GM12878 (cell line): Measurements from ENCODE around the gene THOC6. TPM values are rescaled to one million over a fixed set of nuclear protein-coding genes. Genes with fewer than 3 reads are reported as not detected.
A peak's percentile ranks its signal among the peaks of the same experiment; 100 is the strongest.

Experiments used
- BHLHE40 ChIP-seq, 2 experiments: fragments of 450-650 bp in 1 of 2; IDR thresholded peaks; 2 replicates each; pipeline ENCODE4 v1.6.1; 2011 to 2017; ENCODE audit warnings: low read depth in 2 of 2, borderline replicate concordance in 1 of 2, improper control_type of control experiment in 1 of 2, low read length in 1 of 2, mild to moderate bottlenecking in 1 of 2
- CREB1 ChIP-seq: IDR thresholded peaks from 2 replicates; pipeline ENCODE4 v1.6.1; 2012; ENCODE audit warnings: low read depth, mild to moderate bottlenecking, inconsistent platforms
- CREM ChIP-seq: IDR thresholded peaks from 2 replicates; pipeline ENCODE4 v1.6.1; 2014; ENCODE audit warnings: antibody characterized with exemption, low read depth
- DPF2 ChIP-seq: fragments of 450-650 bp; IDR thresholded peaks from 2 replicates; pipeline ENCODE4 v1.6.1; 2017; ENCODE audit warnings: mild to moderate bottlenecking
- EP300 ChIP-seq, 2 experiments: fragments of 150-350 bp in 1 of 2; IDR thresholded peaks; 2 replicates each; pipeline ENCODE4 v1.6.1; 2011 to 2012; ENCODE audit warnings: low read depth in 2 of 2, low read length in 2 of 2, borderline replicate concordance in 1 of 2, improper control_type of control experiment in 1 of 2, inconsistent platforms in 1 of 2; ENCODE audit not compliant: control insufficient read depth in 1 of 2
- ESRRA ChIP-seq: IDR thresholded peaks from 2 replicates; pipeline ENCODE4 v1.6.1; 2012; ENCODE audit warnings: mild to moderate bottlenecking, low read length, improper control_type of control experiment
- ETV6 ChIP-seq, 2 experiments: fragments of 450-650 bp in 1 of 2; IDR thresholded peaks in 1 of 2; conservative IDR thresholded peaks in 1 of 2; 2 replicates each; pipeline ENCODE4 v1.6.1; 2014; ENCODE audit warnings: antibody characterized with exemption in 1 of 2, borderline replicate concordance in 1 of 2, low read depth in 1 of 2, mild to moderate bottlenecking in 1 of 2, moderate library complexity in 1 of 2
- FOXK2 ChIP-seq: fragments of 450-650 bp; IDR thresholded peaks from 2 replicates; pipeline ENCODE4 v1.6.1; 2017; ENCODE audit warnings: mild to moderate bottlenecking, moderate library complexity
- GABPA ChIP-seq: IDR thresholded peaks from 2 replicates; pipeline ENCODE4 v1.6.1; 2014; ENCODE audit warnings: antibody characterized with exemption, low read depth, mild to moderate bottlenecking, inconsistent platforms
- HDAC2 ChIP-seq: fragments of 200-600 bp; sonication (generic); IDR thresholded peaks from 2 replicates; pipeline ENCODE4 v1.6.1; 2017
- IRF4 ChIP-seq: IDR thresholded peaks from 2 replicates; pipeline ENCODE4 v1.6.1; 2011; ENCODE audit warnings: low read depth, low read length
- KDM1A ChIP-seq: fragments of 200-600 bp; sonication (generic); IDR thresholded peaks from 2 replicates; pipeline ENCODE4 v1.6.1; 2016; ENCODE audit warnings: borderline replicate concordance
- MEF2A ChIP-seq: IDR thresholded peaks from 2 replicates; pipeline ENCODE4 v1.6.1; 2011; ENCODE audit warnings: low read depth, mild to moderate bottlenecking, low read length, moderate library complexity; ENCODE audit not compliant: insufficient read depth
- NFIC ChIP-seq: IDR thresholded peaks from 2 replicates; pipeline ENCODE4 v1.6.1; 2012; ENCODE audit warnings: low read depth, mild to moderate bottlenecking, inconsistent platforms, low read length, moderate library complexity
- RUNX3 ChIP-seq: IDR thresholded peaks from 2 replicates; pipeline ENCODE4 v1.6.1; 2012; ENCODE audit warnings: low read length, inconsistent platforms
- SPI1 ChIP-seq: IDR thresholded peaks from 2 replicates; pipeline ENCODE4 v1.6.1; 2011; ENCODE audit warnings: low read depth, mild to moderate bottlenecking, low read length, moderate library complexity, borderline replicate concordance; ENCODE audit not compliant: insufficient read depth
- SREBF2 ChIP-seq: IDR thresholded peaks from 2 replicates; pipeline ENCODE4 v1.6.1; 2012; ENCODE audit warnings: mild to moderate bottlenecking, low read length
- TAF1 ChIP-seq: IDR thresholded peaks from 2 replicates; pipeline ENCODE4 v1.6.1; 2011; ENCODE audit warnings: mild to moderate bottlenecking, low read depth, low read length, borderline replicate concordance
- ZBED1 ChIP-seq: IDR thresholded peaks from 2 replicates; pipeline ENCODE4 v1.6.1; 2016; ENCODE audit warnings: borderline replicate concordance
- ZNF207 ChIP-seq: fragments of 450-650 bp; IDR thresholded peaks from 2 replicates; pipeline ENCODE4 v1.6.1; 2014; ENCODE audit warnings: antibody characterized with exemption, mild to moderate bottlenecking, borderline replicate concordance
- polyA plus RNA-seq, 11 experiments: library from polyadenylated mRNA; depleted of rRNA in 4 of 11; unstranded in 6 of 11; stranded (reverse) in 5 of 11; fragments of >200 nt; fragmentation: Nextera tagmentation in 4 of 11; fragmentation: Illumina TruSeq in 1 of 11; extraction: Ambion mirVana in 4 of 11; extraction: Trizol in 1 of 11; gene quantifications; 1 replicate in 1 of 11; 2 replicates in 10 of 11; pipeline versions ENCODE4 v1.2.1 to v1.2.3, GENCODE V29; 2011 to 2016; ENCODE audit warnings: inconsistent platforms in 2 of 11, missing spikeins in 2 of 11, low read depth in 1 of 11
- total RNA-seq, 4 experiments: library from RNA; depleted of rRNA in 3 of 4; stranded (reverse); fragments of >200 nt in 3 of 4; fragmentation: Illumina TruSeq in 1 of 4; extraction: Trizol in 1 of 4; gene quantifications; 2 replicates each; pipeline versions ENCODE4 v1.2.1 to v1.2.3, GENCODE V29; 2013 to 2021
- TF ChIP-seq, protein P1 (sequence below): IDR thresholded peaks from 2 replicates; pipeline ENCODE4 v1.6.1; 2012; ENCODE audit warnings: low read depth, low read length, improper control_type of control experiment
- TF ChIP-seq, protein P2 (sequence below): fragments of 150-350 bp; IDR thresholded peaks from 2 replicates; pipeline ENCODE4 v1.6.1; 2016; ENCODE audit warnings: low read depth, low read length
- TF ChIP-seq, protein P3 (sequence below): IDR thresholded peaks from 2 replicates; pipeline ENCODE4 v1.6.1; 2011; ENCODE audit warnings: mild to moderate bottlenecking, low read depth, low read length, moderate library complexity; ENCODE audit not compliant: insufficient replicate concordance
- TF ChIP-seq, protein P4 (sequence below): fragments of 450-650 bp; conservative IDR thresholded peaks from 2 replicates; pipeline ENCODE4 v1.6.1; 2017; ENCODE audit warnings: mild to moderate bottlenecking, moderate library complexity

The THOC6 gene
- total and polyA plus RNA-seq, 10 of the 15 experiments (the other 5 are each of a cell fraction or from before 2014, with no cell fraction given): 1.0 to 54.4 (median 27.9) TPM

DNA sequence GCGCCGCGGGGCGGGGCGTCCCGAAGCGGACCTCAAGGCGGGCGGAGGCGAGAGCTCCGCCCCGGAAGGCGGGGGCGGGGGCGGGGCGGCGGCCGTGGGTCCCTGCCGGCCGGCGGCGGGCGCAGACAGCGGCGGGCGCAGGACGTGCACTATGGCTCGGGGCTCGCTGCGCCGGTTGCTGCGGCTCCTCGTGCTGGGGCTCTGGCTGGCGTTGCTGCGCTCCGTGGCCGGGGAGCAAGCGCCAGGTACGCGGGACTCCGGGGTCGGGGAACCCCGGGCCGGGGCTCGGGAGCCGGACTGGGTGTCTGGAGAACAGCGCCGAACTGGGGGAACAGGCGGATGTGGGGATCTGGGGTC lies 3.6 kb upstream of the THOC6 start, which contains the start of gene TNFRSF12A (continued):
- TF ChIP-seq, protein P1, sequence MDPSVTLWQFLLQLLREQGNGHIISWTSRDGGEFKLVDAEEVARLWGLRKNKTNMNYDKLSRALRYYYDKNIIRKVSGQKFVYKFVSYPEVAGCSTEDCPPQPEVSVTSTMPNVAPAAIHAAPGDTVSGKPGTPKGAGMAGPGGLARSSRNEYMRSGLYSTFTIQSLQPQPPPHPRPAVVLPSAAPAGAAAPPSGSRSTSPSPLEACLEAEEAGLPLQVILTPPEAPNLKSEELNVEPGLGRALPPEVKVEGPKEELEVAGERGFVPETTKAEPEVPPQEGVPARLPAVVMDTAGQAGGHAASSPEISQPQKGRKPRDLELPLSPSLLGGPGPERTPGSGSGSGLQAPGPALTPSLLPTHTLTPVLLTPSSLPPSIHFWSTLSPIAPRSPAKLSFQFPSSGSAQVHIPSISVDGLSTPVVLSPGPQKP: 0 out of 2 replicates have a peak, but pooled peaks have one; percentile 20
- TF ChIP-seq EP300 (IDR thresholded peaks at IDR 0.05; ENCODE audit: borderline replicate concordance in 1 of 2, control insufficient read depth in 1 of 2, low read depth in 2 of 2, low read length in 2 of 2): no peak
- TF ChIP-seq CREM: no peak
- no peak for TF ChIP-seq ESRRA
- no peak for TF ChIP-seq SREBF2
- TF ChIP-seq CREB1: 0 out of 2 replicates have a peak, but pooled peaks have one; percentile 11
- no peak for TF ChIP-seq FOXK2
- TF ChIP-seq ETV6 (conservative IDR thresholded peaks at IDR 0.05 in 1 of 2, IDR thresholded peaks at IDR 0.05 in 1 of 2; ENCODE audit: borderline replicate concordance in 1 of 2, low read depth in 1 of 2): no peak
- TF ChIP-seq, protein P2, sequence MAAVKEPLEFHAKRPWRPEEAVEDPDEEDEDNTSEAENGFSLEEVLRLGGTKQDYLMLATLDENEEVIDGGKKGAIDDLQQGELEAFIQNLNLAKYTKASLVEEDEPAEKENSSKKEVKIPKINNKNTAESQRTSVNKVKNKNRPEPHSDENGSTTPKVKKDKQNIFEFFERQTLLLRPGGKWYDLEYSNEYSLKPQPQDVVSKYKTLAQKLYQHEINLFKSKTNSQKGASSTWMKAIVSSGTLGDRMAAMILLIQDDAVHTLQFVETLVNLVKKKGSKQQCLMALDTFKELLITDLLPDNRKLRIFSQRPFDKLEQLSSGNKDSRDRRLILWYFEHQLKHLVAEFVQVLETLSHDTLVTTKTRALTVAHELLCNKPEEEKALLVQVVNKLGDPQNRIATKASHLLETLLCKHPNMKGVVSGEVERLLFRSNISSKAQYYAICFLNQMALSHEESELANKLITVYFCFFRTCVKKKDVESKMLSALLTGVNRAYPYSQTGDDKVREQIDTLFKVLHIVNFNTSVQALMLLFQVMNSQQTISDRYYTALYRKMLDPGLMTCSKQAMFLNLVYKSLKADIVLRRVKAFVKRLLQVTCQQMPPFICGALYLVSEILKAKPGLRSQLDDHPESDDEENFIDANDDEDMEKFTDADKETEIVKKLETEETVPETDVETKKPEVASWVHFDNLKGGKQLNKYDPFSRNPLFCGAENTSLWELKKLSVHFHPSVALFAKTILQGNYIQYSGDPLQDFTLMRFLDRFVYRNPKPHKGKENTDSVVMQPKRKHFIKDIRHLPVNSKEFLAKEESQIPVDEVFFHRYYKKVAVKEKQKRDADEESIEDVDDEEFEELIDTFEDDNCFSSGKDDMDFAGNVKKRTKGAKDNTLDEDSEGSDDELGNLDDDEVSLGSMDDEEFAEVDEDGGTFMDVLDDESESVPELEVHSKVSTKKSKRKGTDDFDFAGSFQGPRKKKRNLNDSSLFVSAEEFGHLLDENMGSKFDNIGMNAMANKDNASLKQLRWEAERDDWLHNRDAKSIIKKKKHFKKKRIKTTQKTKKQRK: no peak
- no peak for TF ChIP-seq MEF2A
- TF ChIP-seq, protein P3, sequence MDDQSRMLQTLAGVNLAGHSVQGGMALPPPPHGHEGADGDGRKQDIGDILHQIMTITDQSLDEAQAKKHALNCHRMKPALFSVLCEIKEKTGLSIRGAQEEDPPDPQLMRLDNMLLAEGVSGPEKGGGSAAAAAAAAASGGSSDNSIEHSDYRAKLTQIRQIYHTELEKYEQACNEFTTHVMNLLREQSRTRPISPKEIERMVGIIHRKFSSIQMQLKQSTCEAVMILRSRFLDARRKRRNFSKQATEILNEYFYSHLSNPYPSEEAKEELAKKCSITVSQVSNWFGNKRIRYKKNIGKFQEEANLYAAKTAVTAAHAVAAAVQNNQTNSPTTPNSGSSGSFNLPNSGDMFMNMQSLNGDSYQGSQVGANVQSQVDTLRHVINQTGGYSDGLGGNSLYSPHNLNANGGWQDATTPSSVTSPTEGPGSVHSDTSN: no peak
- TF ChIP-seq TAF1: 0 out of 2 replicates have a peak, but pooled peaks have one; percentile 46
- TF ChIP-seq ZNF207: no peak
- no peak for TF ChIP-seq RUNX3
- no peak for TF ChIP-seq ZBED1
- TF ChIP-seq SPI1: no peak
- no peak for TF ChIP-seq IRF4
- peak in 1 of 2 experiments; percentile 50; a peak in 2 of 4 replicates for TF ChIP-seq BHLHE40 (IDR thresholded peaks at IDR 0.05; ENCODE audit: borderline replicate concordance in 1 of 2, low read depth in 2 of 2, low read length in 1 of 2)
- TF ChIP-seq HDAC2: no peak
- TF ChIP-seq KDM1A: no peak
- TF ChIP-seq, protein P4, sequence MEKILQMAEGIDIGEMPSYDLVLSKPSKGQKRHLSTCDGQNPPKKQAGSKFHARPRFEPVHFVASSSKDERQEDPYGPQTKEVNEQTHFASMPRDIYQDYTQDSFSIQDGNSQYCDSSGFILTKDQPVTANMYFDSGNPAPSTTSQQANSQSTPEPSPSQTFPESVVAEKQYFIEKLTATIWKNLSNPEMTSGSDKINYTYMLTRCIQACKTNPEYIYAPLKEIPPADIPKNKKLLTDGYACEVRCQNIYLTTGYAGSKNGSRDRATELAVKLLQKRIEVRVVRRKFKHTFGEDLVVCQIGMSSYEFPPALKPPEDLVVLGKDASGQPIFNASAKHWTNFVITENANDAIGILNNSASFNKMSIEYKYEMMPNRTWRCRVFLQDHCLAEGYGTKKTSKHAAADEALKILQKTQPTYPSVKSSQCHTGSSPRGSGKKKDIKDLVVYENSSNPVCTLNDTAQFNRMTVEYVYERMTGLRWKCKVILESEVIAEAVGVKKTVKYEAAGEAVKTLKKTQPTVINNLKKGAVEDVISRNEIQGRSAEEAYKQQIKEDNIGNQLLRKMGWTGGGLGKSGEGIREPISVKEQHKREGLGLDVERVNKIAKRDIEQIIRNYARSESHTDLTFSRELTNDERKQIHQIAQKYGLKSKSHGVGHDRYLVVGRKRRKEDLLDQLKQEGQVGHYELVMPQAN: peak; percentile 65; the same call in 1 of the 2 replicates
- no peak for TF ChIP-seq GABPA
- no peak for TF ChIP-seq NFIC
- peak; percentile 44; the same call in 1 of the 2 replicates for TF ChIP-seq DPF2
